Upper lobe of right lung (tissue), 1 donor: ENCODE results near the gene ADAMTS6. TPM values are rescaled to one million over a fixed set of nuclear protein-coding genes. Genes with fewer than 3 reads are reported as not detected.

ENCODE experiments used
- ATAC-seq: fragments of 200-7000 bp; cut with Tn5 transposase; one replicate; pipeline ENCODE4 v1.9.1; 2020; ENCODE audit warnings: mild to moderate bottlenecking, moderate library complexity
- DNase-seq: peaks from one replicate; pipeline ENCODE4 v3.0.0-alpha.2; 2020
- H3K27ac ChIP-seq: fragments of 200-600 bp; one replicate; pipeline ENCODE4 v1.8.0; 2022
- H3K27me3 ChIP-seq: fragments of 200-600 bp; one replicate; pipeline ENCODE4 v1.8.0; 2022; ENCODE audit warnings: mild to moderate bottlenecking
- H3K36me3 ChIP-seq: fragments of 200-600 bp; one replicate; pipeline ENCODE4 v1.8.0; 2022
- H3K4me1 ChIP-seq: fragments of 200-600 bp; one replicate; pipeline ENCODE4 v1.8.0; 2022
- H3K4me3 ChIP-seq: fragments of 200-600 bp; one replicate; pipeline ENCODE4 v1.8.0; 2022; ENCODE audit warnings: mild to moderate bottlenecking
- H3K9me3 ChIP-seq: fragments of 200-600 bp; one replicate; pipeline ENCODE4 v1.8.0; 2022
- intact Hi-C: fragments of 100-400 bp; cut with DNase I; formaldehyde crosslinking; loops from one replicate; pipeline ENCODE4 v1.11.0; 2022
- total RNA-seq: library from RNA; stranded (reverse); fragmentation: NEBNext Ultra II Directional; extraction: Animal tissue kit (Norgen Biotek cat#: 25700); gene quantifications from one replicate; pipeline ENCODE4 v1.2.1, GENCODE V29; 2021
- TF ChIP-seq, protein P1 (sequence below): fragments of 200-600 bp; IDR thresholded peaks from one replicate; pipeline ENCODE4 v1.8.0; 2022; ENCODE audit warnings: antibody characterized with exemption
- donor health status: DM: no; HTN: yes; CAD: no; lungs with severe emphysema.

ADAMTS6 gene
- total RNA-seq, 1 donor from 2014 or later: 2.3 TPM

GRCh38 chr5:65126542-65127069, 355.1 kb downstream of the ADAMTS6 start:
- Histone ChIP-seq H3K27me3 (no peaks in the 10 kb centered on the region), H3K9me3 (no peaks in the 10 kb centered on the region), H3K27ac (no peak overlapping the region), H3K4me3 (no peak overlapping the region), H3K36me3 (no peaks in the 10 kb centered on the region), H3K4me1 (no peaks in the 10 kb centered on the region)
- TF ChIP-seq, protein P1, sequence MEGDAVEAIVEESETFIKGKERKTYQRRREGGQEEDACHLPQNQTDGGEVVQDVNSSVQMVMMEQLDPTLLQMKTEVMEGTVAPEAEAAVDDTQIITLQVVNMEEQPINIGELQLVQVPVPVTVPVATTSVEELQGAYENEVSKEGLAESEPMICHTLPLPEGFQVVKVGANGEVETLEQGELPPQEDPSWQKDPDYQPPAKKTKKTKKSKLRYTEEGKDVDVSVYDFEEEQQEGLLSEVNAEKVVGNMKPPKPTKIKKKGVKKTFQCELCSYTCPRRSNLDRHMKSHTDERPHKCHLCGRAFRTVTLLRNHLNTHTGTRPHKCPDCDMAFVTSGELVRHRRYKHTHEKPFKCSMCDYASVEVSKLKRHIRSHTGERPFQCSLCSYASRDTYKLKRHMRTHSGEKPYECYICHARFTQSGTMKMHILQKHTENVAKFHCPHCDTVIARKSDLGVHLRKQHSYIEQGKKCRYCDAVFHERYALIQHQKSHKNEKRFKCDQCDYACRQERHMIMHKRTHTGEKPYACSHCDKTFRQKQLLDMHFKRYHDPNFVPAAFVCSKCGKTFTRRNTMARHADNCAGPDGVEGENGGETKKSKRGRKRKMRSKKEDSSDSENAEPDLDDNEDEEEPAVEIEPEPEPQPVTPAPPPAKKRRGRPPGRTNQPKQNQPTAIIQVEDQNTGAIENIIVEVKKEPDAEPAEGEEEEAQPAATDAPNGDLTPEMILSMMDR: no peak
- intact Hi-C loops: no loop called here
- ATAC-seq (no peak), DNase-seq (no peak)

- Histone ChIP-seq H3K9me3 (no peaks in the 10 kb centered on the region), H3K4me1 (no peaks in the 10 kb centered on the region), H3K36me3 (no peaks in the 10 kb centered on the region), H3K4me3 (no peak overlapping the region), H3K27me3 (no peaks in the 10 kb centered on the region), H3K27ac (no peak overlapping the region)
- intact Hi-C loops: no loop called here
- DNase-seq: no peak
- TF ChIP-seq, protein P1: no peak
- ATAC-seq: no peak
Measured at GRCh38 chr5:65125591-65126541, 355.9 kb downstream of the ADAMTS6 start.

DNA sequence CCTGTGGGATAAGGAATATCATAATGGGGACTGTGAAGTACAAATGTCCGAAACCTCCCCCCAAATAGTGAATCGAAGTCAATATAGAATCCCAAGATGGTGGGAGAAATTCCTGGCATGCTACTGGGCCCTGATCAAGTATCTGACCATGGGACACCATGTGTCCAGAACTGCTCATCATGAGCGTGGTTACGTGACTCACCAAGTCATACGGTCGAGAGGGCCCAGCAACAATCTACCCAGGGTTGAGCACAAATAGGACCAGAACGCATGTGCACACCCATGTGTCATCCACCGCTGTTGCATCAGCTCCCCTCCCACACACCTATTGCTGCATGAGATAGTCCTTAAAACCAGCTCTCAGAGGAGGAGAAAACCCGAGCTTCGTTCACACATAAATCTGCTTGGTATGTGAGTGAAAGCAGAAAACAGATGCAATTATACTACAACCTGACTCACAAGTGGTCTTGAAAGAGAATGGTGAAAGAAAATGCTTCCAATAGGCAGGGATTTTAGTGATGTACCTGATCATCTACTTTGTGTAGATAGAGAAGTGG, 359.8 kb downstream of the ADAMTS6 start:
- no peak for ATAC-seq
- peaks cover 6% of the 10 kb centered on the region for H3K9me3 ChIP-seq
- H3K4me3 ChIP-seq: no peak overlapping the region
- intact Hi-C loops: no loop called here
- no peaks in the 10 kb centered on the region for H3K27me3 ChIP-seq
- no peaks in the 10 kb centered on the region for H3K4me1 ChIP-seq
- TF ChIP-seq, protein P1: no peak
- no peaks in the 10 kb centered on the region for H3K36me3 ChIP-seq
- DNase-seq: no peak
- no peak overlapping the region for H3K27ac ChIP-seq

DNA sequence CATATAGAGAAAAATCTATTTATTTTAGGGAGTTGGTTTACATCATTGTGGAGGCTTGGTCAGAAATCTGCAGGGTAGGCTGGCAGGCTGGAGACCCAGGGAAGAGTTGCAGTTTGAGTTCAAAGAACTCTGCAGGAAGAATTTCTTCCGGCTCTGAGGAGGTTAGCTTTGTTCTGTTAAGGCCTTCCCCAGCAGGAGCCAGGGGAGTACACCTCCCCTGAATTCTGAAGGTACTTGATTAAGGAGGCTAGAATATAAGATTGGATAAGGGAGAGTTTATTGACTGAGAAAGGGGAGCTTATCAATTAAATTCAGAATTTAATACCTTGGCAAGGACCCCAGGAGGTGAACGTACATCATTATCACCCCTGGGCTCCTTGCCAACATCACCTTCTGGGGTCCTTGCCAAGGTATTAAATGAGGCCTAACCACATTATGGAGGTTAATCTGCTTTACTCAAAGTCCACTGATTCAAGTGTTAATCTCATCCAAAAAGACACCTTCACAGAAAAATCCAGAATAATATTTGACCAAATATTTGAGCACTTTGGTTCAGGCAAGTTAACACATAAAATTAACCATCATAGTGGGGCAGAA, 361.3 kb downstream of the ADAMTS6 start:
- Histone ChIP-seq H3K27ac (no peak overlapping the region), H3K27me3 (no peaks in the 10 kb centered on the region), H3K4me3 (no peak overlapping the region), H3K9me3 (peaks cover 6% of the 10 kb centered on the region), H3K36me3 (no peaks in the 10 kb centered on the region), H3K4me1 (no peaks in the 10 kb centered on the region)
- ATAC-seq (no peak), DNase-seq (no peak)
- TF ChIP-seq, protein P1: no peak
- intact Hi-C loops: no loop called here

- H3K36me3 ChIP-seq: no peaks in the 10 kb centered on the region
- H3K4me1 ChIP-seq: no peaks in the 10 kb centered on the region
- intact Hi-C loops: no loop called here
- H3K27ac ChIP-seq: no peak overlapping the region
- no peaks in the 10 kb centered on the region for H3K27me3 ChIP-seq
- ATAC-seq (no peak), DNase-seq (no peak)
- H3K4me3 ChIP-seq: no peak overlapping the region
- TF ChIP-seq, protein P1: no peak
- H3K9me3 ChIP-seq: peaks cover 6% of the 10 kb centered on the region
Measured at GRCh38 chr5:65117525-65117924, 364.2 kb downstream of the ADAMTS6 start.
